ENCODE results near the gene ATXN1. TPM values are rescaled to one million over a fixed set of nuclear protein-coding genes. Genes with fewer than 3 reads are reported as not detected.

The ATXN1 gene
- total RNA-seq, 1 donor from 2014 or later: 59.8 TPM

- Mint-ChIP-seq H3K27ac (no peak overlapping the region), H3K27me3 (no peaks in the 10 kb centered on the region)
These were observed 178.0 kb downstream of the ATXN1 start for GRCh38 chr6:16583144-16583762.

GRCh38 chr6:16582446-16583143 lies 178.7 kb downstream of the ATXN1 start:
- no peak for ATAC-seq (ENCODE audit: low read depth)
- intact Hi-C loops (cut with micrococcal nuclease): loop anchor here (5.0 kb wide), 1 partner anchor 35 kb away; no protein-coding TSS in a partner anchor
- Mint-ChIP-seq H3K9me3 (no peaks in the 10 kb centered on the region), H3K36me3 (ENCODE audit: low read depth) (peaks cover 13% of the 10 kb centered on the region), H3K27ac (no peak overlapping the region), H3K27me3 (no peaks in the 10 kb centered on the region), H3K4me1 (peaks cover 13% of the 10 kb centered on the region), H3K4me3 (peak overlapping the region; percentile 32)
- POLR2A ChIA-PET: interaction anchor here (0.6 to 1.1 kb wide), 2 partner anchors 9 to 54 kb away, joined by 3 to 4 read pairs; no protein-coding TSS in a partner anchor
- TF ChIP-seq CTCF (IDR thresholded peaks at IDR 0.05): no peak
- CTCF ChIA-PET: interaction anchor here (0.6 to 0.9 kb wide), 3 partner anchors 71 to 180 kb away, joined by 3 read pairs; partner anchors contain the start of gene ATXN1
- DNase-seq: no peak

More at GRCh38 chr6:16583144-16583762, 178.0 kb downstream of the ATXN1 start:
- Mint-ChIP-seq H3K36me3 (ENCODE audit: low read depth) (peaks cover 15% of the 10 kb centered on the region), H3K9me3 (no peaks in the 10 kb centered on the region), H3K4me3 (peak overlapping the region; percentile 32), H3K4me1 (peaks cover 18% of the 10 kb centered on the region)
- ATAC-seq (ENCODE audit: low read depth) (no peak), DNase-seq (no peak)
- TF ChIP-seq CTCF (IDR thresholded peaks at IDR 0.05): no peak
- intact Hi-C loops (cut with micrococcal nuclease): loop anchor here (5.0 kb wide), 1 partner anchor 36 kb away; no protein-coding TSS in a partner anchor
- ChIA-PET POLR2A (interaction anchor here (0.6 to 1.1 kb wide), 2 partner anchors 8 to 54 kb away, joined by 3 to 4 read pairs; no protein-coding TSS in a partner anchor), CTCF (interaction anchor here (0.6 to 0.9 kb wide), 3 partner anchors 71 to 179 kb away, joined by 3 read pairs; partner anchors contain the start of gene ATXN1)

- Mint-ChIP-seq H3K4me3 (no peak overlapping the region), H3K4me1 (peaks cover 10% of the 10 kb centered on the region), H3K27me3 (no peaks in the 10 kb centered on the region), H3K27ac (no peak overlapping the region), H3K9me3 (no peaks in the 10 kb centered on the region), H3K36me3 (ENCODE audit: low read depth) (peaks cover 5% of the 10 kb centered on the region)
- no peak for DNase-seq
- POLR2A ChIA-PET: interaction anchor here (0.6 kb wide), 1 partner anchor 82 kb away, joined by 3 read pairs; no protein-coding TSS in a partner anchor
- ATAC-seq (ENCODE audit: low read depth): no peak
- no peak for TF ChIP-seq CTCF (IDR thresholded peaks at IDR 0.05)
- CTCF ChIA-PET: interaction anchor here (0.6 kb wide), 1 partner anchor 73 kb away, joined by 4 read pairs; no protein-coding TSS in a partner anchor
- intact Hi-C loops (cut with micrococcal nuclease): no loop called here
These were observed 182.5 kb downstream of the ATXN1 start for GRCh38 chr6:16578695-16579285.

- POLR2A ChIA-PET: interaction anchor here (0.9 kb wide), 1 partner anchor 43 kb away, joined by 3 read pairs; no protein-coding TSS in a partner anchor
- no peaks in the 10 kb centered on the region for H3K27me3 Mint-ChIP-seq
- TF ChIP-seq CTCF (IDR thresholded peaks at IDR 0.05): no peak
- no peak overlapping the region for H3K27ac Mint-ChIP-seq
- intact Hi-C loops (cut with micrococcal nuclease): no loop called here
- H3K9me3 Mint-ChIP-seq: no peaks in the 10 kb centered on the region
- ATAC-seq (ENCODE audit: low read depth) (peak; percentile 45), DNase-seq (no peak)
- peaks cover 6% of the 10 kb centered on the region for H3K4me1 Mint-ChIP-seq
- no peak overlapping the region for H3K4me3 Mint-ChIP-seq
- H3K36me3 Mint-ChIP-seq (ENCODE audit: low read depth): no peaks in the 10 kb centered on the region
- CTCF ChIA-PET: interaction anchor here (1.3 kb wide), 1 partner anchor 185 kb away, joined by 3 read pairs; no protein-coding TSS in a partner anchor
These were observed 184.6 kb downstream of the ATXN1 start for GRCh38 chr6:16576451-16577368.

Data from activated B cell treated with CpG ODN at 0.5 μM for 24 hours (primary cell).